AG09309 (cell line): Measurements from ENCODE around the gene CDCA3.
A peak's percentile ranks its signal among the peaks of the same experiment; 100 is the strongest.
"Not testable (repeated sequence)": the region's sequence is repeated elsewhere in the genome, so short reads cannot be mapped to it uniquely, and the experiment has no call there.

Experiments
- DNase-seq: peaks from one replicate; pipeline ENCODE4 v3.0.0-alpha.2; 2010; ENCODE audit warnings: low read depth
- H3K4me3 ChIP-seq: 2 replicates; pipeline ENCODE4 v1.5.1; 2011; ENCODE audit warnings: mild to moderate bottlenecking, low read depth, low read length, moderate library complexity; ENCODE audit not compliant: control insufficient read depth
- CTCF ChIP-seq: IDR thresholded peaks from 2 replicates; pipeline ENCODE4 v1.5.1; 2011; ENCODE audit warnings: mild to moderate bottlenecking, low read depth, low read length, inconsistent platforms; ENCODE audit not compliant: insufficient read depth, control insufficient read depth; ENCODE audit errors: missing control alignments

CDCA3 gene

GRCh38 chr12:6883252-6883651, 32.2 kb upstream of the CDCA3 start:
- TF ChIP-seq CTCF = no peak
- DNase-seq = no peak
- no peak overlapping the region for H3K4me3 ChIP-seq

DNA sequence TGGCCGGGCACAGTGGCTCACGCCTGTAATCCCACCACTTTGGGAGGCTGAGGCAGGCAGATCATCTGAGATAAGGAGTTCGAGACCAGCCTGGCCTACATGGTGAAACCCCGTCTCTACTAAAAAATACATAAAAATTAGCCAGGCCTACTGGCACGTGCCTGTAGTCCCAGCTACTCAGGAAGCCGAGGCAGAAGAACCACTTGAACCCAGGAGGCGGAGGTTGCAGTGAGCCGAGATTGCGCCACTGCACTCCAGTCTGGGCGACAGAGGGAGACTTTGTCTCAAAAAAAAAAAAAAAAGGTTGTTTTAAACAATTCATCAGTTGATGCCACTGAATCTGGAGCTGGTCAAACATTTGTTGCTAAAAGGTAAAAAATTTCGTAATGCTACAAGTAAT, 28.7 kb upstream of the CDCA3 start:
- not testable (repeated sequence) for H3K4me3 ChIP-seq, DNase-seq

- H3K4me3 ChIP-seq = peak overlapping the region; percentile 65
- not testable (repeated sequence) for DNase-seq
Observed at GRCh38 chr12:6874015-6874368, 22.9 kb upstream of the CDCA3 start.

- peak within 1 kb of the TSS; percentile 65 for H3K4me3 ChIP-seq
- DNase-seq = no peak
- no peak for TF ChIP-seq CTCF
Observed at GRCh38 chr12:6873094-6874014, 22.3 kb upstream of the CDCA3 start, which contains the start of gene SPSB2. SPSB2 (minus strand) TSS chr12:6873303; CDS start chr12:6872901, 402 bp downstream.

GRCh38 chr12:6872073-6873048, 21.3 kb upstream of the CDCA3 start:
- TF ChIP-seq CTCF = peak; percentile 99
- H3K4me3 ChIP-seq = peak overlapping the region; percentile 65
- DNase-seq = no peak

DNA sequence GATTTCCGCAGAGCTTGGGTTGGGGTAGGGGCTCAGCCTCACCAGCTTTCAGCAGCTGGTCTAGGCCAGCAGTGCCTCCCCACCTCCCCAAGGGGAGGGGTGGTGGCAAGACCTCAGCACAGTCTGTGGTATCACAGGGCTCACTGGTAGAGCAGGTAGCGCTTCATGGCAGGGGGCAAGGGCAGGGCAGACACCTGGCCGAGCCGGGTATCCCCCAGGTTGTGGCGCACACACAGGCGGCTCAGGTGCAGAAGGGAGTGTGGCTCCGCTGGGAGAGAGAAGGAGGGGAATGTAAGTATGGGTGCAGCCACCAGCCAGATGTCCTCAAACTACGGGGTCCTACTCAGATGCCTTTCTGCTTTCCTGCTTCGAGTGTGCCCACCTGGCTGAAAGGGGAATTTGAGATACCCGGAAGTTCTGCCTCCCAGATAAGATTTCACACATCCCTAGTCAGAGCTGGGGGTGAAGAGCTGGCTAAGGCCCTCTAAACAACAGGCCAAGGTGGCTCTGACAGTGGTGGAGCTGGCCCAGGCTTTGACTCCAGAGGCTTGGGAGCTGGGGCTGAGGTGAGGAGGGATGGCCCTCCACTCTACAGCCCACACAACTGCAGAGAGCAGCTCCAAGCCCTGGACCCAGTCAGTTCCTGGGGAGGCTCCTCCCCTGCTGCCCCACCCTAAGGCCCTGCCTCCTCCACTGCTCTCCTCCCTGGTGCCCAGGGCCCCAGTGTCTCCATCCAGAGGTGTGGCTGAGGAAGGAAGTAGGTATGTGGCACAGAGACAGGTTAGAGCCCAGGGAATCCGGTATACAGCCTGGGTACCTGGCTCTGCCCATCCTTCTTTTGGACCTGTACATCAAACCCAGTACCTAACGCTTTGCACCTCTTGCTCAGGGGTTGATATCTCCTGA, 20.2 kb upstream of the CDCA3 start:
- DNase-seq = no peak
- H3K4me3 ChIP-seq = peak overlapping the region; percentile 65
- TF ChIP-seq CTCF = no peak

DNA sequence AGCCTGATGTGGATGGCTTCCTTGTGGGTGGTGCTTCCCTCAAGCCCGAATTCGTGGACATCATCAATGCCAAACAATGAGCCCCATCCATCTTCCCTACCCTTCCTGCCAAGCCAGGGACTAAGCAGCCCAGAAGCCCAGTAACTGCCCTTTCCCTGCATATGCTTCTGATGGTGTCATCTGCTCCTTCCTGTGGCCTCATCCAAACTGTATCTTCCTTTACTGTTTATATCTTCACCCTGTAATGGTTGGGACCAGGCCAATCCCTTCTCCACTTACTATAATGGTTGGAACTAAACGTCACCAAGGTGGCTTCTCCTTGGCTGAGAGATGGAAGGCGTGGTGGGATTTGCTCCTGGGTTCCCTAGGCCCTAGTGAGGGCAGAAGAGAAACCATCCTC, 19.2 kb upstream of the CDCA3 start:
- not testable (repeated sequence) for H3K4me3 ChIP-seq, DNase-seq
